Measurements from ENCODE around the gene THSD8. TPM values are rescaled to one million over a fixed set of nuclear protein-coding genes. Genes with fewer than 3 reads are reported as not detected.

THSD8 gene
- total and polyA plus RNA-seq, 2 donors (not counting 1 experiment from before 2014, with no cell fraction given), result not detected

DNA sequence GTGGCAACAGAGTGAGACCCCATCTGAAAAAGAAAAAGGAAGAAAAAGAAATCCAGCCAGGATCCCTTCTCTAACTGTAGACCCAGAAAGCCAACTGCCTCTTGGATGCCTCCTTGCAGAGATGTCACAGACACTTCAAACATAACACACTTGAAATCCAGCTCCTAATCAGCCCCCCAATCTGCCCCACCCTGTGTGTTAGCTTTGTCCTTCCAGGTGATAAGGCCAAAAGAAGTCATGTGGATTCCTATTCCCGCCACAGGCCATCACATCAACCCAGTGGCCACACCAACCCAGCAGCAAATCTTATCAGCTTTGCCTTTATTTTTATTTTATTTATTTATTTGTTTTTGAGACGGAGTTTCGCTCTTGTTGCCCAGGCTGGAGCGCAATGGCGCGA, 42.2 kb upstream of the THSD8 start:
- no peaks in the 10 kb centered on the region for H3K9me3 Mint-ChIP-seq (ENCODE audit: insufficient read depth)
- no peak overlapping the region for H3K4me3 Mint-ChIP-seq
- H3K27me3 Mint-ChIP-seq, result peaks cover 15% of the 10 kb centered on the region
- Histone ChIP-seq H3K27ac (ENCODE audit: low read length in 2 of 2) (no peak overlapping the region), H3K27me3 (replicated peaks in 1 of 4; ENCODE audit: control extremely low read depth in 1 of 4, control insufficient read depth in 3 of 4, insufficient read depth in 4 of 4, low read length in 3 of 4) (peaks cover 0 to 22% (median 5%) of the 10 kb centered on the region in 4 experiments), H3K9ac (ENCODE audit: low read length) (no peak overlapping the region), H3K4me2 (replicated peaks; ENCODE audit: low read depth, low read length, poor library complexity, severe bottlenecking) (no peak overlapping the region), H4K20me1 (ENCODE audit: control insufficient read depth, insufficient read depth, low read length, poor library complexity, severe bottlenecking) (no peaks in the 10 kb centered on the region), H2AFZ (ENCODE audit: insufficient read depth, low read depth, low read length, poor library complexity, severe bottlenecking) (no peak overlapping the region), H3K36me3 (replicated peaks in 1 of 2; ENCODE audit: control extremely low read depth in 1 of 2, control insufficient read depth in 1 of 2, extremely low read depth in 1 of 2, insufficient read depth in 2 of 2, low read length in 1 of 2) (peaks cover 0 to 4% of the 10 kb centered on the region in 2 experiments), H3K4me3 (ENCODE audit: control extremely low read depth in 1 of 5, extremely low read depth in 1 of 5, insufficient read depth in 1 of 5, low read depth in 2 of 5, low read length in 4 of 5) (no peak overlapping the region), H3K9me3 (ENCODE audit: control extremely low read depth in 1 of 3, control insufficient read depth in 2 of 3, insufficient read depth in 1 of 3, low read length in 2 of 3) (peaks cover 0 to 7% (median 0%) of the 10 kb centered on the region in 3 donors), H3K79me2 (ENCODE audit: control insufficient read depth, insufficient read depth, low read length) (no peaks in the 10 kb centered on the region), H3K4me1 (ENCODE audit: control insufficient read depth in 2 of 2, insufficient read depth in 2 of 2, low read length in 2 of 2) (peaks cover 7 to 8% of the 10 kb centered on the region in 2 donors)
- peaks cover 11% of the 10 kb centered on the region for H3K4me1 Mint-ChIP-seq
- no peak overlapping the region for H3K27ac Mint-ChIP-seq
- ChIA-PET POLR2A (interaction anchor here (1.1 to 1.4 kb wide), 2 partner anchors 17 to 36 kb away, joined by 5 to 7 read pairs; no protein-coding TSS in a partner anchor), CTCF (interaction anchor here (0.7 to 27.9 kb wide), 27 partner anchors 9 to 206 kb away, joined by 3 to 1147 read pairs (median 5); partner anchors contain the start of genes DHPS, GET3, HOOK2 and JUNB)
- intact Hi-C loops (cut with micrococcal nuclease), result loop anchor here (1.0 kb wide), 2 partner anchors 37 to 88 kb away; no protein-coding TSS in a partner anchor
- DNase-seq, result no peak
- TF ChIP-seq, protein P1, sequence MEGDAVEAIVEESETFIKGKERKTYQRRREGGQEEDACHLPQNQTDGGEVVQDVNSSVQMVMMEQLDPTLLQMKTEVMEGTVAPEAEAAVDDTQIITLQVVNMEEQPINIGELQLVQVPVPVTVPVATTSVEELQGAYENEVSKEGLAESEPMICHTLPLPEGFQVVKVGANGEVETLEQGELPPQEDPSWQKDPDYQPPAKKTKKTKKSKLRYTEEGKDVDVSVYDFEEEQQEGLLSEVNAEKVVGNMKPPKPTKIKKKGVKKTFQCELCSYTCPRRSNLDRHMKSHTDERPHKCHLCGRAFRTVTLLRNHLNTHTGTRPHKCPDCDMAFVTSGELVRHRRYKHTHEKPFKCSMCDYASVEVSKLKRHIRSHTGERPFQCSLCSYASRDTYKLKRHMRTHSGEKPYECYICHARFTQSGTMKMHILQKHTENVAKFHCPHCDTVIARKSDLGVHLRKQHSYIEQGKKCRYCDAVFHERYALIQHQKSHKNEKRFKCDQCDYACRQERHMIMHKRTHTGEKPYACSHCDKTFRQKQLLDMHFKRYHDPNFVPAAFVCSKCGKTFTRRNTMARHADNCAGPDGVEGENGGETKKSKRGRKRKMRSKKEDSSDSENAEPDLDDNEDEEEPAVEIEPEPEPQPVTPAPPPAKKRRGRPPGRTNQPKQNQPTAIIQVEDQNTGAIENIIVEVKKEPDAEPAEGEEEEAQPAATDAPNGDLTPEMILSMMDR (IDR thresholded peaks at IDR 0.05), result no peak
- no peak for TF ChIP-seq EZH2 (IDR thresholded peaks at IDR 0.05; ENCODE audit: borderline replicate concordance, insufficient read depth, low read depth, low read length, poor library complexity, severe bottlenecking)
- ATAC-seq (ENCODE audit: low read depth), result no peak
- no CpG with 5 or more reads among the region's 6 CpGs for WGBS (ENCODE audit: insufficient coverage)

GRCh38 chr19:12763100-12763499, 38.8 kb upstream of the THSD8 start:
- Histone ChIP-seq H3K27me3 (replicated peaks in 1 of 4; ENCODE audit: control extremely low read depth in 1 of 4, control insufficient read depth in 3 of 4, insufficient read depth in 4 of 4, low read length in 3 of 4) (no peaks in the 10 kb centered on the region), H3K9me3 (ENCODE audit: control extremely low read depth in 1 of 3, control insufficient read depth in 2 of 3, insufficient read depth in 1 of 3, low read length in 2 of 3) (peaks cover 0 to 7% (median 0%) of the 10 kb centered on the region in 3 donors), H3K9ac (ENCODE audit: low read length) (no peak overlapping the region), H4K20me1 (ENCODE audit: control insufficient read depth, insufficient read depth, low read length, poor library complexity, severe bottlenecking) (no peaks in the 10 kb centered on the region), H3K4me3 (ENCODE audit: control extremely low read depth in 1 of 5, extremely low read depth in 1 of 5, insufficient read depth in 1 of 5, low read depth in 2 of 5, low read length in 4 of 5) (no peak overlapping the region), H2AFZ (ENCODE audit: insufficient read depth, low read depth, low read length, poor library complexity, severe bottlenecking) (no peak overlapping the region), H3K36me3 (replicated peaks in 1 of 2; ENCODE audit: control extremely low read depth in 1 of 2, control insufficient read depth in 1 of 2, extremely low read depth in 1 of 2, insufficient read depth in 2 of 2, low read length in 1 of 2) (peaks cover 0 to 5% of the 10 kb centered on the region in 2 experiments), H3K79me2 (ENCODE audit: control insufficient read depth, insufficient read depth, low read length) (no peaks in the 10 kb centered on the region), H3K4me2 (replicated peaks; ENCODE audit: low read depth, low read length, poor library complexity, severe bottlenecking) (no peak overlapping the region), H3K27ac (ENCODE audit: low read length in 2 of 2) (no peak overlapping the region), H3K4me1 (ENCODE audit: control insufficient read depth in 2 of 2, insufficient read depth in 2 of 2, low read length in 2 of 2) (peaks cover 6 to 8% of the 10 kb centered on the region in 2 donors)
- no peak overlapping the region for H3K4me3 Mint-ChIP-seq
- intact Hi-C loops (cut with micrococcal nuclease), result no loop called here
- ChIA-PET POLR2A (interaction anchor here (1.0 kb wide), 1 partner anchor 33 kb away, joined by 4 read pairs; no protein-coding TSS in a partner anchor), CTCF (interaction anchor here (0.5 to 27.9 kb wide), 14 partner anchors 9 to 199 kb away, joined by 3 to 1147 read pairs (median 4); partner anchors contain the start of genes BEST2, DNASE2, HOOK2 and JUNB)
- H3K4me1 Mint-ChIP-seq, result peaks cover 10% of the 10 kb centered on the region
- no peak for DNase-seq
- H3K27ac Mint-ChIP-seq, result no peak overlapping the region
- TF ChIP-seq EZH2 (IDR thresholded peaks at IDR 0.05; ENCODE audit: borderline replicate concordance, insufficient read depth, low read depth, low read length, poor library complexity, severe bottlenecking), result no peak
- TF ChIP-seq, protein P1 (IDR thresholded peaks at IDR 0.05), result no peak
- ATAC-seq (ENCODE audit: low read depth), result no peak
- 97% methylated on average over 5 of the region's 11 CpGs for WGBS (ENCODE audit: insufficient coverage)
- peaks cover 3% of the 10 kb centered on the region for H3K27me3 Mint-ChIP-seq
- no peaks in the 10 kb centered on the region for H3K9me3 Mint-ChIP-seq (ENCODE audit: insufficient read depth)
